HepG2 (cell line): ENCODE measurements around the gene COG1. TPM values are rescaled to one million over a fixed set of nuclear protein-coding genes. Genes with fewer than 3 reads are reported as not detected.

Experiments used
- ELF1 ChIP-seq: sonication (generic); formaldehyde crosslinking; IDR thresholded peaks from 2 replicates; pipeline ENCODE4 v1.4.0; 2020; ENCODE audit warnings: missing genetic modification reagents
- GATAD1 ChIP-seq: IDR thresholded peaks from 2 replicates; pipeline ENCODE4 v1.6.1; 2016; ENCODE audit warnings: missing genetic modification reagents, missing compliant biosample characterization
- MXD4 ChIP-seq: IDR thresholded peaks from 2 replicates; pipeline ENCODE4 v1.6.1; 2016; ENCODE audit warnings: mild to moderate bottlenecking, missing biosample characterization, missing genetic modification reagents
- RARG ChIP-seq: sonication (generic); formaldehyde crosslinking; IDR thresholded peaks from 2 replicates; pipeline ENCODE4 v1.4.0; 2020; ENCODE audit warnings: low read depth, mild to moderate bottlenecking, missing genetic modification reagents
- RERE ChIP-seq: IDR thresholded peaks from 2 replicates; pipeline ENCODE4 v1.6.1; 2016; ENCODE audit warnings: low read depth, missing genetic modification reagents, missing compliant biosample characterization
- ZBTB40 ChIP-seq, 2 experiments: fragments of 450-650 bp in 1 of 2; sonication (generic) in 1 of 2; formaldehyde crosslinking in 1 of 2; IDR thresholded peaks; 2 replicates each; pipeline versions ENCODE4 v1.6.1 to v1.8.0; 2016 to 2022; ENCODE audit warnings: antibody characterized with exemption in 1 of 2, mild to moderate bottlenecking in 1 of 2, missing genetic modification reagents in 1 of 2
- ZFY ChIP-seq: sonication (generic); formaldehyde crosslinking; IDR thresholded peaks from 2 replicates; pipeline ENCODE4 v1.4.0; 2020; ENCODE audit warnings: missing genetic modification reagents
- ZNF124 ChIP-seq: sonication (generic); formaldehyde crosslinking; IDR thresholded peaks from 2 replicates; pipeline ENCODE4 v1.4.0; 2020; ENCODE audit warnings: missing genetic modification reagents
- ZNF616 ChIP-seq: sonication (generic); formaldehyde crosslinking; IDR thresholded peaks from 2 replicates; pipeline ENCODE4 v1.5.0; 2020; ENCODE audit warnings: low read depth, mild to moderate bottlenecking, missing genetic modification reagents
- ZNF660 ChIP-seq: sonication (generic); formaldehyde crosslinking; IDR thresholded peaks from 2 replicates; pipeline ENCODE4 v1.5.1; 2020; ENCODE audit warnings: mild to moderate bottlenecking, low read depth, missing genetic modification reagents, borderline replicate concordance
- ZNF713 ChIP-seq: sonication (generic); formaldehyde crosslinking; IDR thresholded peaks from 2 replicates; pipeline ENCODE4 v1.4.0; 2020; ENCODE audit warnings: mild to moderate bottlenecking, missing genetic modification reagents
- ZNF761 ChIP-seq: sonication (generic); formaldehyde crosslinking; conservative IDR thresholded peaks from 2 replicates; pipeline ENCODE4 v1.4.0; 2020; ENCODE audit warnings: mild to moderate bottlenecking, missing genetic modification reagents
- ZNF841 ChIP-seq: sonication (generic); formaldehyde crosslinking; IDR thresholded peaks from 2 replicates; pipeline ENCODE4 v1.8.1; 2023; ENCODE audit warnings: missing genetic modification reagents, borderline replicate concordance
- ZSCAN21 ChIP-seq: sonication (generic); formaldehyde crosslinking; IDR thresholded peaks from 2 replicates; pipeline ENCODE4 v1.8.0; 2022; ENCODE audit warnings: mild to moderate bottlenecking, missing genetic modification reagents, moderate library complexity, borderline replicate concordance
- polyA plus RNA-seq, 8 experiments: library from polyadenylated mRNA; depleted of rRNA in 3 of 8; stranded (reverse) in 7 of 8; unstranded in 1 of 8; fragments of >200 nt; fragmentation: Illumina TruSeq in 4 of 8; extraction: Trizol in 4 of 8; gene quantifications; 2 replicates each; pipeline versions ENCODE4 v1.2.1 to v1.2.3, GENCODE V29; 2011 to 2016; ENCODE audit warnings: low read depth in 4 of 8, missing spikeins in 1 of 8, mixed read lengths in 1 of 8; ENCODE audit not compliant: insufficient read depth in 1 of 8
- total RNA-seq, 5 experiments: library from RNA; depleted of rRNA; stranded (reverse); fragments of >200 nt; fragmentation: Illumina TruSeq; extraction: Trizol; gene quantifications; 2 replicates each; pipeline ENCODE4 v1.2.3, GENCODE V29; 2016; ENCODE audit warnings: low read depth in 1 of 5
- TF ChIP-seq, protein P1 (sequence below): sonication (generic); formaldehyde crosslinking; IDR thresholded peaks from 2 replicates; pipeline ENCODE4 v1.8.1; 2023; ENCODE audit warnings: mild to moderate bottlenecking, missing genetic modification reagents, borderline replicate concordance

Gene COG1
- total and polyA plus RNA-seq, 2 of the 13 experiments (the other 11 are each of a cell fraction or from before 2014, with no cell fraction given) = 36.6 to 39.7 TPM

- TF ChIP-seq, protein P1, sequence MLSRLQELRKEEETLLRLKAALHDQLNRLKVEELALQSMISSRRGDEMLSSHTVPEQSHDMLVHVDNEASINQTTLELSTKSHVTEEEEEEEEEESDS (CRISPR knock-in tag) = no peak
- TF ChIP-seq ZNF761 (CRISPR knock-in tag) = peak; percentile 79; the same call in 1 of the 2 replicates
- no peak for TF ChIP-seq ZNF660
- peak; percentile 100 for TF ChIP-seq RERE (CRISPR knock-in tag)
- peak; percentile 47; the same call in 1 of the 2 replicates for TF ChIP-seq ZFY (CRISPR knock-in tag)
- TF ChIP-seq ZNF124 (CRISPR knock-in tag) = no peak
- no peak; the same call in 1 of the 2 replicates for TF ChIP-seq RARG (CRISPR knock-in tag)
- TF ChIP-seq GATAD1 (CRISPR knock-in tag) = peak; percentile 51; the same call in 1 of the 2 replicates
- no peak for TF ChIP-seq ZBTB40 (IDR thresholded peaks at IDR 0.05)
- TF ChIP-seq ZBTB40 (CRISPR knock-in tag; IDR thresholded peaks at IDR 0.05) = no peak
- TF ChIP-seq MXD4 (CRISPR knock-in tag) = peak; percentile 54; the same call in 1 of the 2 replicates
- TF ChIP-seq ZSCAN21 = peak; percentile 56; the same call in 1 of the 2 replicates
- no peak for TF ChIP-seq ZNF713 (CRISPR knock-in tag)
- peak; percentile 24; the same call in 1 of the 2 replicates for TF ChIP-seq ELF1 (CRISPR knock-in tag)
- peak; percentile 53; the same call in 1 of the 2 replicates for TF ChIP-seq ZNF841 (CRISPR knock-in tag)
- no peak for TF ChIP-seq ZNF616
Observed at GRCh38 chr17:73187203-73187769, 5.6 kb upstream of the COG1 start (continued).
